HEK293 (cell line): ENCODE measurements around the gene CKS1B.

Experiments used
- GLIS1 ChIP-seq: fragments of 450-650 bp; formaldehyde crosslinking; IDR thresholded peaks from 2 replicates; pipeline ENCODE4 v1.5.1; 2016; ENCODE audit warnings: missing biosample characterization, missing genetic modification characterization
- HOXD13 ChIP-seq: sonication (generic); formaldehyde crosslinking; IDR thresholded peaks from 2 replicates; pipeline ENCODE4 v1.8.0; 2022; ENCODE audit warnings: missing genetic modification reagents, borderline replicate concordance
- KLF8 ChIP-seq: fragments of 450-650 bp; formaldehyde crosslinking; IDR thresholded peaks from 2 replicates; pipeline ENCODE4 v1.5.1; 2016; ENCODE audit warnings: missing biosample characterization, missing genetic modification characterization
- KLF9 ChIP-seq: fragments of 450-650 bp; formaldehyde crosslinking; IDR thresholded peaks from 2 replicates; pipeline ENCODE4 v1.5.1; 2016; ENCODE audit warnings: missing biosample characterization, missing genetic modification characterization, low read depth
- MZF1 ChIP-seq: fragments of 450-650 bp; formaldehyde crosslinking; IDR thresholded peaks from 2 replicates; pipeline ENCODE4 v1.5.1; 2017; ENCODE audit warnings: missing biosample characterization, missing genetic modification characterization, borderline replicate concordance
- PBX3 ChIP-seq: sonication (generic); formaldehyde crosslinking; IDR thresholded peaks from 2 replicates; pipeline ENCODE4 v1.8.1; 2022; ENCODE audit warnings: mild to moderate bottlenecking, moderate library complexity, missing genetic modification reagents
- PRDM4 ChIP-seq: fragments of 450-650 bp; formaldehyde crosslinking; IDR thresholded peaks from 2 replicates; pipeline ENCODE4 v1.5.1; 2017; ENCODE audit warnings: missing biosample characterization, missing genetic modification characterization
- SCRT2 ChIP-seq: fragments of 450-650 bp; formaldehyde crosslinking; IDR thresholded peaks from 2 replicates; pipeline ENCODE4 v1.5.1; 2016; ENCODE audit warnings: missing biosample characterization, missing genetic modification characterization
- SP2 ChIP-seq: fragments of 450-650 bp; formaldehyde crosslinking; IDR thresholded peaks from 2 replicates; pipeline ENCODE4 v1.5.1; 2016; ENCODE audit warnings: missing biosample characterization, missing genetic modification characterization
- SP3 ChIP-seq: fragments of 450-650 bp; formaldehyde crosslinking; IDR thresholded peaks from 2 replicates; pipeline ENCODE4 v1.5.1; 2016; ENCODE audit warnings: missing biosample characterization, missing genetic modification characterization
- TRIM28 ChIP-seq: IDR thresholded peaks from 2 replicates; pipeline ENCODE4 v1.6.1; 2011; ENCODE audit warnings: low read length, control low read depth, borderline replicate concordance
- WT1 ChIP-seq: fragments of 450-650 bp; formaldehyde crosslinking; IDR thresholded peaks from 2 replicates; pipeline ENCODE4 v1.5.1; 2016; ENCODE audit warnings: missing biosample characterization, missing genetic modification characterization
- ZBTB17 ChIP-seq: fragments of 450-650 bp; formaldehyde crosslinking; IDR thresholded peaks from 2 replicates; pipeline ENCODE4 v1.5.1; 2016; ENCODE audit warnings: missing biosample characterization, missing genetic modification characterization
- ZBTB7A ChIP-seq: fragments of 450-650 bp; formaldehyde crosslinking; IDR thresholded peaks from 2 replicates; pipeline ENCODE4 v1.5.1; 2016; ENCODE audit warnings: low read depth, missing biosample characterization, missing genetic modification characterization
- ZNF138 ChIP-seq: fragments of 450-650 bp; formaldehyde crosslinking; IDR thresholded peaks from 2 replicates; pipeline ENCODE4 v1.5.1; 2016; ENCODE audit warnings: missing biosample characterization, missing genetic modification characterization, borderline replicate concordance
- ZNF184 ChIP-seq: fragments of 450-650 bp; IDR thresholded peaks from 2 replicates; pipeline ENCODE4 v1.5.1; 2018; ENCODE audit warnings: missing biosample characterization, mild to moderate bottlenecking, missing genetic modification characterization
- ZNF2 ChIP-seq: fragments of 450-650 bp; formaldehyde crosslinking; IDR thresholded peaks from 2 replicates; pipeline ENCODE4 v1.5.1; 2016; ENCODE audit warnings: missing biosample characterization, missing genetic modification characterization
- ZNF26 ChIP-seq: fragments of 450-650 bp; formaldehyde crosslinking; IDR thresholded peaks from 2 replicates; pipeline ENCODE4 v1.5.1; 2016; ENCODE audit warnings: missing biosample characterization, missing genetic modification characterization
- ZNF280C ChIP-seq: fragments of 450-650 bp; formaldehyde crosslinking; IDR thresholded peaks from 2 replicates; pipeline ENCODE4 v1.5.1; 2016; ENCODE audit warnings: missing biosample characterization, missing genetic modification characterization
- ZNF391 ChIP-seq: fragments of 450-650 bp; formaldehyde crosslinking; IDR thresholded peaks from 2 replicates; pipeline ENCODE4 v1.5.1; 2016; ENCODE audit warnings: low read depth, missing biosample characterization, missing genetic modification characterization, borderline replicate concordance
- ZNF416 ChIP-seq: fragments of 450-650 bp; formaldehyde crosslinking; IDR thresholded peaks from 2 replicates; pipeline ENCODE4 v1.5.1; 2016; ENCODE audit warnings: missing biosample characterization, missing genetic modification characterization
- ZNF449 ChIP-seq: fragments of 450-650 bp; formaldehyde crosslinking; IDR thresholded peaks from 2 replicates; pipeline ENCODE4 v1.5.1; 2017; ENCODE audit warnings: missing biosample characterization, mild to moderate bottlenecking, missing genetic modification characterization, moderate library complexity
- ZNF473 ChIP-seq: fragments of 450-650 bp; formaldehyde crosslinking; IDR thresholded peaks from 2 replicates; pipeline ENCODE4 v1.5.1; 2017; ENCODE audit warnings: missing biosample characterization, missing genetic modification characterization
- ZNF501 ChIP-seq: fragments of 450-650 bp; formaldehyde crosslinking; IDR thresholded peaks from 2 replicates; pipeline ENCODE4 v1.5.1; 2016; ENCODE audit warnings: missing biosample characterization, missing genetic modification characterization
- ZNF521 ChIP-seq: fragments of 450-650 bp; formaldehyde crosslinking; IDR thresholded peaks from 2 replicates; pipeline ENCODE4 v1.5.1; 2017; ENCODE audit warnings: missing biosample characterization, mild to moderate bottlenecking, missing genetic modification characterization
- ZNF555 ChIP-seq: fragments of 450-650 bp; formaldehyde crosslinking; conservative IDR thresholded peaks from 2 replicates; pipeline ENCODE4 v1.5.1; 2017; ENCODE audit warnings: missing biosample characterization, mild to moderate bottlenecking, missing genetic modification characterization, inconsistent platforms
- ZNF660 ChIP-seq: fragments of 450-650 bp; IDR thresholded peaks from 2 replicates; pipeline ENCODE4 v1.5.1; 2018; ENCODE audit warnings: missing biosample characterization, mild to moderate bottlenecking, missing genetic modification characterization
- ZNF692 ChIP-seq: fragments of 450-650 bp; formaldehyde crosslinking; IDR thresholded peaks from 2 replicates; pipeline ENCODE4 v1.5.1; 2016; ENCODE audit warnings: missing biosample characterization, missing genetic modification characterization
- ZNF701 ChIP-seq: fragments of 450-650 bp; formaldehyde crosslinking; IDR thresholded peaks from 2 replicates; pipeline ENCODE4 v1.5.1; 2016; ENCODE audit warnings: missing biosample characterization, missing genetic modification characterization
- ZSCAN30 ChIP-seq: fragments of 450-650 bp; IDR thresholded peaks from 2 replicates; pipeline ENCODE4 v1.5.1; 2018; ENCODE audit warnings: missing biosample characterization, mild to moderate bottlenecking, missing genetic modification characterization, moderate library complexity

The CKS1B gene

GRCh38 chr1:154982897-154983648 lies 8.6 kb downstream of the CKS1B start, which contains the start of gene FLAD1 (continued):
- TF ChIP-seq ZNF660 (no peak; the same call in 1 of the 2 replicates), ZNF521 (tag by site-specific recombination) (no peak), ZNF701 (tag by site-specific recombination) (no peak), PBX3 (peak; percentile 100), ZNF391 (tag by site-specific recombination) (peak; percentile 15; the same call in 1 of the 2 replicates), ZBTB17 (tag by site-specific recombination) (peak; percentile 60), ZNF501 (tag by site-specific recombination) (peak; percentile 43; the same call in 1 of the 2 replicates), ZNF555 (tag by site-specific recombination) (no peak), ZNF26 (tag by site-specific recombination) (no peak), ZNF692 (peak; percentile 61), SP2 (peak; percentile 99), ZNF416 (tag by site-specific recombination) (no peak), ZNF449 (no peak), SCRT2 (tag by site-specific recombination) (peak; percentile 50), HOXD13 (CRISPR knock-in tag) (no peak), ZNF280C (tag by site-specific recombination) (no peak), PRDM4 (tag by site-specific recombination) (0 out of 2 replicates have a peak, but pooled peaks have one; percentile 33), MZF1 (no peak), KLF9 (tag by site-specific recombination) (peak; percentile 56; the same call in 1 of the 2 replicates), TRIM28 (no peak), ZBTB7A (tag by site-specific recombination) (no peak), ZNF473 (tag by site-specific recombination) (no peak), WT1 (tag by site-specific recombination) (no peak), ZNF184 (no peak), ZNF2 (tag by site-specific recombination) (peak; percentile 14; the same call in 1 of the 2 replicates), GLIS1 (tag by site-specific recombination) (peak; percentile 14; the same call in 1 of the 2 replicates), ZSCAN30 (peak; percentile 46; the same call in 1 of the 2 replicates), SP3 (tag by site-specific recombination) (peak; percentile 97), ZNF138 (tag by site-specific recombination) (no peak), KLF8 (tag by site-specific recombination) (peak; percentile 54; the same call in 1 of the 2 replicates)
